ENCODE measurements around the gene NAA20.
A peak's percentile ranks its signal among the peaks of the same experiment; 100 is the strongest.
"Not testable (repeated sequence)": the region's sequence is repeated elsewhere in the genome, so short reads cannot be mapped to it uniquely, and the experiment has no call there.

NAA20 gene

GRCh38 chr20:19998990-19999705, 18.0 kb upstream of the NAA20 start:
- H3K27ac ChIP-seq, result peak overlapping the region; percentile 97
- no peak for TF ChIP-seq CTCF (conservative IDR thresholded peaks at IDR 0.05)

GRCh38 chr20:20000211-20000968, 16.8 kb upstream of the NAA20 start:
- H3K27ac ChIP-seq, result peak overlapping the region; percentile 97
- no peak for TF ChIP-seq CTCF (conservative IDR thresholded peaks at IDR 0.05)

GRCh38 chr20:20002101-20002998, 14.8 kb upstream of the NAA20 start:
- H3K27ac ChIP-seq, result peak overlapping the region; percentile 97; the same call in 1 of the 2 replicates
- TF ChIP-seq CTCF (conservative IDR thresholded peaks at IDR 0.05), result no peak

DNA sequence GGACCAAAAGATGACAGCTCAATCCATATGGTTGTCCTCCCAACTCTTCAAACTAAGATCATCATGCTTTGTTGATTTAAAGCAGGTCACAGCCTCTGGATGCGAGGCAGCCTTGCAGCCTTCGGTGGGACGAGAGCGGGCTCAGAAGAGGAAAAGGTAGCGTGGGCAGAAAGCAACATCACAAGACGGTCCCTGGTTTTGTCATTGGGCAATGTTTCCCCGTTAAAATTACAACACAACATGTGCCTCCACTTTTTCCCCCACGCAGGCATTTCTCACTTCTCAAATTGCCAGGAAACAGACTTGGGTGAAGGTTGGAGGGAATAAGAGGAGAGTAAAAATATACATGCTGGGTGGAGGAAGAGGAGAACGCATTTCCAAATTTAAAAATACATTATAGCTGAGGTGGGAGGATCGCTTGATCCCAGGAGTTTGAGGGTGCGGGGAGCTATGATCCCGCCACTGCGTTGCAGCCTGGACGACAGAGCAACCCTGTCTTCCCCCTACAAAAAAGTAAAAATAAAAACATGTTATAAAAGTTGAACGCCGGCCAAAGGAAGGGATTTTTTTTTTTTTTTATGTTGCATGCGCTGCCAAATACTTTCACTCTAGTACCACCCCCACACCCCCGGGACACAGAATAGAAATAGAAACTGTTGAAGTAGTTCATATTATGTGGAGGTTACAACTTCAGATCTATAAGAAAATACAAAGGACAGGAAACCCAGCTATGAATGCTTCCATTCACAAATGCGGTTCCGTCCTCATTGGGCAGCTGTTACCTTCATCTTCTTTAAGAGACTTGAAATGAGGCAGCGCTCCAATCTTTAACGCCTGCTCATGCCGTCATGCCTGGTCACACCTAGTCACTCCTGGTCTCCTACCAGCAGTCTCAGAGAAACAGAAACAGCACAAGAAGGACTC, 13.9 kb upstream of the NAA20 start:
- H3K27ac ChIP-seq, result no peak overlapping the region
- no peak for TF ChIP-seq CTCF (conservative IDR thresholded peaks at IDR 0.05)

DNA sequence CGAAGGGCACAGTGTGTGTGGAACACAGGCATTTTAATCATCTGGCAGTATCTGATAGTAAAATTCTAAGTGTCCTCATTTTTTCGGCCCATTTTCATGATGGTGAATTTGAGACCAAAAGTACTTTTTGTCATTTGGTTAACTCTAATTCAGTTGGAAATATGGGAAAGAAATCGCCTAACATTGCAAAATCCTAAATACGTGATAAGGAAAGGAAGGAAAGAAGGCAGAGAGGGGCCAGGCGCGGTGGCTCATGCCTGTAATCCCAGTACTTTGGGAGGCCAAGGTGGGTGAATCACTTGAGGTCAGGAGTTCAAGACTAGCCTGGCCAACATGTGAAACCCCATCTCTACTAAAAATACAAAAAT, 13.2 kb upstream of the NAA20 start:
- not testable (repeated sequence) for H3K27ac ChIP-seq

- TF ChIP-seq CTCF (conservative IDR thresholded peaks at IDR 0.05), result no peak
- H3K27ac ChIP-seq, result no peak overlapping the region
These were observed 11.8 kb upstream of the NAA20 start for GRCh38 chr20:20005342-20005741.

GRCh38 chr20:20009784-20010253, 7.3 kb upstream of the NAA20 start:
- H3K27ac ChIP-seq, result peak overlapping the region; percentile 92
- TF ChIP-seq CTCF (conservative IDR thresholded peaks at IDR 0.05), result no peak

All from VCaP (cell line).